ENCODE results near the gene CUBN.

- TF ChIP-seq CTCF (IDR thresholded peaks at IDR 0.05) = no peak
- no peak for TF ChIP-seq POLR2AphosphoS5 (IDR thresholded peaks at IDR 0.05)
Observed at GRCh38 chr10:16916496-16916895, 213.1 kb downstream of the CUBN start.

All from transverse colon (tissue), 4 donors.